ENCODE data around the gene SND1.

The SND1 gene

GRCh38 chr7:128129224-128129864, 477.4 kb downstream of the SND1 start:
- H3K4me3 ChIP-seq (ENCODE audit: low read depth, low read length): no peak overlapping the region
- in situ Hi-C loops (cut with HindIII; ENCODE audit: low sequenced_read_pairs): no loop called here
- DNase-seq (ENCODE audit: low read depth): no peak
- TF ChIP-seq, protein P1, sequence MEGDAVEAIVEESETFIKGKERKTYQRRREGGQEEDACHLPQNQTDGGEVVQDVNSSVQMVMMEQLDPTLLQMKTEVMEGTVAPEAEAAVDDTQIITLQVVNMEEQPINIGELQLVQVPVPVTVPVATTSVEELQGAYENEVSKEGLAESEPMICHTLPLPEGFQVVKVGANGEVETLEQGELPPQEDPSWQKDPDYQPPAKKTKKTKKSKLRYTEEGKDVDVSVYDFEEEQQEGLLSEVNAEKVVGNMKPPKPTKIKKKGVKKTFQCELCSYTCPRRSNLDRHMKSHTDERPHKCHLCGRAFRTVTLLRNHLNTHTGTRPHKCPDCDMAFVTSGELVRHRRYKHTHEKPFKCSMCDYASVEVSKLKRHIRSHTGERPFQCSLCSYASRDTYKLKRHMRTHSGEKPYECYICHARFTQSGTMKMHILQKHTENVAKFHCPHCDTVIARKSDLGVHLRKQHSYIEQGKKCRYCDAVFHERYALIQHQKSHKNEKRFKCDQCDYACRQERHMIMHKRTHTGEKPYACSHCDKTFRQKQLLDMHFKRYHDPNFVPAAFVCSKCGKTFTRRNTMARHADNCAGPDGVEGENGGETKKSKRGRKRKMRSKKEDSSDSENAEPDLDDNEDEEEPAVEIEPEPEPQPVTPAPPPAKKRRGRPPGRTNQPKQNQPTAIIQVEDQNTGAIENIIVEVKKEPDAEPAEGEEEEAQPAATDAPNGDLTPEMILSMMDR (IDR thresholded peaks at IDR 0.05; ENCODE audit: low read depth, low read length, missing control alignments): no peak

GRCh38 chr7:128131115-128131514, 479.1 kb downstream of the SND1 start:
- TF ChIP-seq, protein P1 (IDR thresholded peaks at IDR 0.05; ENCODE audit: low read depth, low read length, missing control alignments): no peak
- in situ Hi-C loops (cut with HindIII; ENCODE audit: low sequenced_read_pairs): no loop called here
- no peak for DNase-seq (ENCODE audit: low read depth)
- no peak overlapping the region for H3K4me3 ChIP-seq (ENCODE audit: low read depth, low read length)

DNA sequence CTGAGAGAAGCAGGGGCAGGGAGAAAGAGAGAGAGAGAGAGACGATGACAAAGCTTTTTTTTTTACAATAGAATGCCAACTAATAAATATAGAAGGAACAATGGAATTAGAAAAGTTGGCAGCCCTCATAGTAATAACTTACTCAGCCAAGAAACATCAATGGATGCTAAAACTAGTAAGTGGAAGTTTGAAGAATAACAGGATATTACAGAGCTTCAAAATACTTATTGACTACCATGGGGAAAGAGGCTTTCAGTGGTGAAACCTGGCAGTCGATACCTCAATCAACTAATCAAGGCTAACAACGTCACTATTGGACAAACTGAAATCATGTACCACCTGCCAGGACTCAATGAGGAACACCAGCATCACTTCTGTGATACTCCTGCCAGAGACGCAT, 479.7 kb downstream of the SND1 start:
- TF ChIP-seq, protein P1 (IDR thresholded peaks at IDR 0.05; ENCODE audit: low read depth, low read length, missing control alignments): no peak
- no peak for DNase-seq (ENCODE audit: low read depth)
- no peak overlapping the region for H3K4me3 ChIP-seq (ENCODE audit: low read depth, low read length)
- in situ Hi-C loops (cut with HindIII; ENCODE audit: low sequenced_read_pairs): no loop called here

- H3K4me3 ChIP-seq (ENCODE audit: low read depth, low read length): no peak overlapping the region
- DNase-seq (ENCODE audit: low read depth): no peak
- TF ChIP-seq, protein P1 (IDR thresholded peaks at IDR 0.05; ENCODE audit: low read depth, low read length, missing control alignments): no peak
- in situ Hi-C loops (cut with HindIII; ENCODE audit: low sequenced_read_pairs): no loop called here
These were observed 480.6 kb downstream of the SND1 start for GRCh38 chr7:128132426-128133069.

GRCh38 chr7:128135159-128135514, 483.1 kb downstream of the SND1 start:
- TF ChIP-seq, protein P1 (IDR thresholded peaks at IDR 0.05; ENCODE audit: low read depth, low read length, missing control alignments): no peak
- DNase-seq (ENCODE audit: low read depth): no peak
- H3K4me3 ChIP-seq (ENCODE audit: low read depth, low read length): peak overlapping the region; percentile 52
- in situ Hi-C loops (cut with HindIII; ENCODE audit: low sequenced_read_pairs): no loop called here

GRCh38 chr7:128135515-128136214, 483.7 kb downstream of the SND1 start:
- in situ Hi-C loops (cut with HindIII; ENCODE audit: low sequenced_read_pairs): no loop called here
- H3K4me3 ChIP-seq (ENCODE audit: low read depth, low read length): peak overlapping the region; percentile 52
- DNase-seq (ENCODE audit: low read depth): peak; percentile 15
- TF ChIP-seq, protein P1 (IDR thresholded peaks at IDR 0.05; ENCODE audit: low read depth, low read length, missing control alignments): peak; percentile 62

All from astrocyte of the cerebellum (primary cell).